Tibial nerve (tissue), 4 donors: ENCODE results near the gene UBE3D. TPM values are rescaled to one million over a fixed set of nuclear protein-coding genes. Genes with fewer than 3 reads are reported as not detected.

Experiments
- DNase-seq, 2 donors: peaks; one replicate each; pipeline ENCODE4 v3.0.0-alpha.2; 2019; ENCODE audit warnings: low spot score in 2 of 2
- H3K27ac ChIP-seq, 4 donors: fragments of 200-600 bp; sonication (generic) in 3 of 4; one replicate each; pipeline ENCODE4 v1.5.1; 2017 to 2019; ENCODE audit warnings: mild to moderate bottlenecking in 1 of 4
- H3K27me3 ChIP-seq, 2 donors: fragments of 200-600 bp; sonication (generic) in 1 of 2; one replicate each; pipeline versions ENCODE4 v1.5.1 to v1.6.0; 2017 to 2019
- H3K36me3 ChIP-seq, 3 donors: fragments of 200-600 bp; sonication (generic); one replicate each; pipeline ENCODE4 v1.5.1; 2018 to 2019
- H3K4me1 ChIP-seq, 4 donors: fragments of 200-600 bp; sonication (generic) in 3 of 4; one replicate each; pipeline ENCODE4 v1.5.1; 2017 to 2019
- H3K4me3 ChIP-seq, 4 donors: fragments of 200-600 bp; sonication (generic) in 3 of 4; one replicate each; pipeline ENCODE4 v1.5.1; 2017 to 2019; ENCODE audit warnings: mild to moderate bottlenecking in 1 of 4, moderate library complexity in 1 of 4
- H3K9me3 ChIP-seq, 4 donors: fragments of 200-600 bp; sonication (generic) in 3 of 4; one replicate each; pipeline ENCODE4 v1.5.1; 2017 to 2019
- CTCF ChIP-seq, 5 experiments: fragments of 200-600 bp in 3 of 5; fragments of 450-650 bp in 2 of 5; sonication (generic) in 3 of 5; IDR thresholded peaks; one replicate each; pipeline ENCODE4 v1.5.1; 2016 to 2019; ENCODE audit warnings: antibody characterized with exemption in 5 of 5, mild to moderate bottlenecking in 3 of 5, moderate library complexity in 2 of 5
- EP300 ChIP-seq, 2 donors: sonication (generic); formaldehyde crosslinking; IDR thresholded peaks; one replicate each; pipeline ENCODE4 v1.6.1; 2017; ENCODE audit warnings: antibody characterized with exemption in 2 of 2, mild to moderate bottlenecking in 1 of 2
- POLR2A ChIP-seq, 2 donors: fragments of 450-650 bp; IDR thresholded peaks; one replicate each; pipeline ENCODE4 v1.6.1; 2017; ENCODE audit warnings: antibody characterized with exemption in 2 of 2, mild to moderate bottlenecking in 2 of 2, moderate library complexity in 2 of 2
- WGBS, 2 donors: methylation state at CpG; one replicate each; pipeline ENCODE4 v1.1.5; 2018; 5-methylcytosine and 5-hydroxymethylcytosine counted together
- total RNA-seq, 4 donors: library from RNA; depleted of rRNA; stranded (reverse); fragments of >200 nt; gene quantifications; one replicate each; pipeline ENCODE4 v1.1.0, GENCODE V29; 2016

UBE3D gene
- total RNA-seq, 4 donors from 2014 or later = 6.3 to 21.9 (median 18.3) TPM

GRCh38 chr6:82978362-82978945, 87.2 kb downstream of the UBE3D start:
- H3K4me3 ChIP-seq = no peak overlapping the region
- no peak overlapping the region for H3K27ac ChIP-seq
- no peaks in the 10 kb centered on the region for H3K36me3 ChIP-seq
- no peaks in the 10 kb centered on the region for H3K9me3 ChIP-seq
- DNase-seq = no peak
- no peaks in the 10 kb centered on the region for H3K27me3 ChIP-seq
- 85 to 96% methylated on average over 3 of the region's 3 CpGs for WGBS, 2 donors
- no peaks in the 10 kb centered on the region for H3K4me1 ChIP-seq
- TF ChIP-seq POLR2A (IDR thresholded peaks at IDR 0.05) = no peak
- no peak for TF ChIP-seq EP300 (IDR thresholded peaks at IDR 0.05)
- TF ChIP-seq CTCF (IDR thresholded peaks at IDR 0.05) = no peak

GRCh38 chr6:82976179-82976578, 89.5 kb downstream of the UBE3D start:
- Histone ChIP-seq H3K4me1 (no peaks in the 10 kb centered on the region), H3K9me3 (no peaks in the 10 kb centered on the region), H3K36me3 (no peaks in the 10 kb centered on the region), H3K4me3 (no peak overlapping the region), H3K27me3 (no peaks in the 10 kb centered on the region), H3K27ac (no peak overlapping the region)
- WGBS, 2 donors = 83 to 88% methylated on average over 1 of the region's 1 CpG
- no peak for TF ChIP-seq EP300 (IDR thresholded peaks at IDR 0.05)
- TF ChIP-seq POLR2A (IDR thresholded peaks at IDR 0.05) = no peak
- no peak for TF ChIP-seq CTCF (IDR thresholded peaks at IDR 0.05)
- DNase-seq = no peak

- TF ChIP-seq EP300 (IDR thresholded peaks at IDR 0.05) (no peak), CTCF (IDR thresholded peaks at IDR 0.05) (no peak), POLR2A (IDR thresholded peaks at IDR 0.05) (no peak)
- no peaks in the 10 kb centered on the region for H3K4me1 ChIP-seq
- no peak for DNase-seq
- no peaks in the 10 kb centered on the region for H3K9me3 ChIP-seq
- no peak overlapping the region for H3K27ac ChIP-seq
- no peaks in the 10 kb centered on the region for H3K36me3 ChIP-seq
- WGBS, 2 donors = 95 to 100% methylated on average over 3 of the region's 3 CpGs
- no peaks in the 10 kb centered on the region for H3K27me3 ChIP-seq
- H3K4me3 ChIP-seq = no peak overlapping the region
These were observed 93.7 kb downstream of the UBE3D start for GRCh38 chr6:82971877-82972460.

GRCh38 chr6:82970839-82971238, 94.8 kb downstream of the UBE3D start:
- H3K9me3 ChIP-seq = no peaks in the 10 kb centered on the region
- 74 to 83% methylated on average over 1 of the region's 1 CpG for WGBS, 2 donors
- H3K4me1 ChIP-seq = no peaks in the 10 kb centered on the region
- H3K4me3 ChIP-seq = no peak overlapping the region
- H3K36me3 ChIP-seq = no peaks in the 10 kb centered on the region
- H3K27me3 ChIP-seq = no peaks in the 10 kb centered on the region
- no peak for DNase-seq
- TF ChIP-seq CTCF (IDR thresholded peaks at IDR 0.05) (no peak), POLR2A (IDR thresholded peaks at IDR 0.05) (no peak), EP300 (IDR thresholded peaks at IDR 0.05) (no peak)
- no peak overlapping the region for H3K27ac ChIP-seq

- no peaks in the 10 kb centered on the region for H3K4me1 ChIP-seq
- H3K27me3 ChIP-seq = no peaks in the 10 kb centered on the region
- H3K36me3 ChIP-seq = no peaks in the 10 kb centered on the region
- no peak for TF ChIP-seq CTCF (IDR thresholded peaks at IDR 0.05)
- no peak for TF ChIP-seq EP300 (IDR thresholded peaks at IDR 0.05)
- TF ChIP-seq POLR2A (IDR thresholded peaks at IDR 0.05) = no peak
- no peak for DNase-seq
- no peak overlapping the region for H3K4me3 ChIP-seq
- H3K27ac ChIP-seq = no peak overlapping the region
- 93 to 94% methylated on average over 2 of the region's 2 CpGs for WGBS, 2 donors
- no peaks in the 10 kb centered on the region for H3K9me3 ChIP-seq
These were observed 96.9 kb downstream of the UBE3D start for GRCh38 chr6:82968708-82969107.
